ENCODE results near the gene ABITRAM. TPM values are rescaled to one million over a fixed set of nuclear protein-coding genes. Genes with fewer than 3 reads are reported as not detected.
"Not testable (repeated sequence)": the region's sequence is repeated elsewhere in the genome, so short reads cannot be mapped to it uniquely, and the experiment has no call there.

The ABITRAM gene
- total RNA-seq, 4 donors from 2014 or later, result 7.5 to 10.9 (median 8.1) TPM

DNA sequence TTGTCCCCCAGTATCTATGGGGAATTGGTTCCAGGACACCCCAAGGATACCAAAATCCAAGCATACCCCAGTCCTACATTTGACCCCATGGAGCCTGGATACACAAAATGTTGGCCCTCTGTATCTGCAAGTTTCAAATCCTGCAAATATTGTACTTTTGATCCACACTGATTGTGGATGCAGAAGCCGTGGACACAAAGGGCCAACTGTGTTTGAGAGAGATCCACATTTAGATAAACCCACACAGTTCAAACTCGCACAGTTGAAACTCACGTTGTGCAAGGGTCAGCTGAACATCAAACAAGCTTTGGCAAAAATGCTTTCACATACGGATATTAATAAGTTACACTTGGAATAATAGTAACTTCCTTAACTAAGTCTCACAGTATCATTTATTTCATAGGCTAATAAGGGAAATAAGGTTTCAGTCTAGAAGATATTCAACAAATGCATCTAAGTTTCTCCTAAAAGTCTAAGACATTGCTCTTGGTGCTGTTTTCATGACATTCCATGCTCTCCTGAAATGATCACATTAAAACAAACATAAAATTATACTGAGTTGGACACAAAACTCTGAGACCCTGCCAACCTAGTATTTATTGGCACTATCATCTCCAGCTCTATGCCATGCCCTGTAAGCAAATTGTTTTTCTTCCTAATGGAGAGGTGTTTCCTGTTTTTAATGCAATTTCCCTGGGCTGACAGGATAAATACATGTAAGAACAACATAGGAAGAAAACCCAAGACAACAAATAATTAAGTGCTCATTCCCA is 39.8 kb upstream of the ABITRAM start:
- DNase-seq (no peak), ATAC-seq (no peak)
- Histone ChIP-seq H3K27me3 (no peaks in the 10 kb centered on the region), H3K36me3 (peaks cover 0 to 96% of the 10 kb centered on the region in 2 donors), H3K27ac (no peak overlapping the region), H3K4me1 (no peaks in the 10 kb centered on the region), H3K9me3 (no peaks in the 10 kb centered on the region), H3K4me3 (no peak overlapping the region)
- intact Hi-C loops (cut with DNase I; ENCODE audit: low total_unique reads), result no loop called here
- TF ChIP-seq, protein P1, sequence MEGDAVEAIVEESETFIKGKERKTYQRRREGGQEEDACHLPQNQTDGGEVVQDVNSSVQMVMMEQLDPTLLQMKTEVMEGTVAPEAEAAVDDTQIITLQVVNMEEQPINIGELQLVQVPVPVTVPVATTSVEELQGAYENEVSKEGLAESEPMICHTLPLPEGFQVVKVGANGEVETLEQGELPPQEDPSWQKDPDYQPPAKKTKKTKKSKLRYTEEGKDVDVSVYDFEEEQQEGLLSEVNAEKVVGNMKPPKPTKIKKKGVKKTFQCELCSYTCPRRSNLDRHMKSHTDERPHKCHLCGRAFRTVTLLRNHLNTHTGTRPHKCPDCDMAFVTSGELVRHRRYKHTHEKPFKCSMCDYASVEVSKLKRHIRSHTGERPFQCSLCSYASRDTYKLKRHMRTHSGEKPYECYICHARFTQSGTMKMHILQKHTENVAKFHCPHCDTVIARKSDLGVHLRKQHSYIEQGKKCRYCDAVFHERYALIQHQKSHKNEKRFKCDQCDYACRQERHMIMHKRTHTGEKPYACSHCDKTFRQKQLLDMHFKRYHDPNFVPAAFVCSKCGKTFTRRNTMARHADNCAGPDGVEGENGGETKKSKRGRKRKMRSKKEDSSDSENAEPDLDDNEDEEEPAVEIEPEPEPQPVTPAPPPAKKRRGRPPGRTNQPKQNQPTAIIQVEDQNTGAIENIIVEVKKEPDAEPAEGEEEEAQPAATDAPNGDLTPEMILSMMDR (IDR thresholded peaks at IDR 0.05 in 4 of 5, conservative IDR thresholded peaks at IDR 0.05 in 1 of 5), result no peak
- no peak for TF ChIP-seq POLR2A (IDR thresholded peaks at IDR 0.05)
- in situ Hi-C loops (cut with MboI; ENCODE audit: low sequenced_read_pairs in 4 of 4), result no loop called here

DNA sequence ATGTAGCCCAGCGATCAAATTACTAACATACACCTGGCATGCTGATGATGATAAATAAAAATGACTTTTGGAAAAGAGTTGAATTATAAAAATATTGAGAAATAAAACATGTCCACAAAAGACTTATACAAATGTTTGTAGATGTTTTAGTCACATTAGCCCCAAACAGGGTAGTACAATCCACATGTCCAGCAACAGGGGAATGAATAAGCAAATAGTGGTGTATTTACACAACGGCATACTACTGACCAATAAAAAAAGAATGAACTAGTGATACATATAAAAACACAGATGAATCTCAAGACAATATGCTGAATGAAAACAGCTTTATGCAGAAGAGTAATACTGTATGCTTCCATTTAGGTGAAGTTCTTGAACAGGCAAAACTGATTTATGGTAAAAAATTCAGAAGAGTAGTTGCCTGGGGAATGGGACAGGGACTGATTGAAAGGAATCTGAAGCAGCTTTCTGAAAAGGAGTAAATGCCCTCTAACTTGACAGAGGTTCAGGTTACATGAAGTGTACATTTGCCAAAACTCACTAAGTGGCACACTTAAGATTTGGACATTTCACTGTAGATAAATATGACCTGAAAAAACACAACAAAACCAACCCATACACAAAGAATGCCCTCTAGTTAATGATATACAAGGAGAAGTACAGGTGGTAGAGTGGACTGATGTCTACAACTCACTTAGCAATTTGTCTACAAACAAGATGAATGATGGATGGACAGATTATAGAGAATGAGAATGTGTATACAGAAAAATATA is 36.7 kb upstream of the ABITRAM start:
- peaks cover 0 to 83% of the 10 kb centered on the region in 2 donors for H3K36me3 ChIP-seq
- H3K27me3 ChIP-seq, result no peaks in the 10 kb centered on the region
- TF ChIP-seq POLR2A (IDR thresholded peaks at IDR 0.05), result no peak
- TF ChIP-seq, protein P1 (IDR thresholded peaks at IDR 0.05 in 4 of 5, conservative IDR thresholded peaks at IDR 0.05 in 1 of 5), result no peak
- H3K4me1 ChIP-seq, result no peaks in the 10 kb centered on the region
- no peak for DNase-seq
- in situ Hi-C loops (cut with MboI; ENCODE audit: low sequenced_read_pairs in 4 of 4) (no loop called here), intact Hi-C loops (cut with DNase I; ENCODE audit: low total_unique reads) (no loop called here)
- H3K27ac ChIP-seq, result no peak overlapping the region
- no peaks in the 10 kb centered on the region for H3K9me3 ChIP-seq
- no peak overlapping the region for H3K4me3 ChIP-seq
- no peak for ATAC-seq

GRCh38 chr9:108899023-108899695 is 35.0 kb upstream of the ABITRAM start:
- H3K4me3 ChIP-seq; H3K9me3 ChIP-seq; H3K4me1 ChIP-seq; ATAC-seq; H3K27ac ChIP-seq; H3K27me3 ChIP-seq; DNase-seq; in situ Hi-C loops (cut with MboI; ENCODE audit: low sequenced_read_pairs in 4 of 4); intact Hi-C loops (cut with DNase I; ENCODE audit: low total_unique reads): not testable (repeated sequence)
- H3K36me3 ChIP-seq, result peaks cover 0 to 80% of the 10 kb centered on the region in 2 donors

GRCh38 chr9:108900176-108900575 is 34.0 kb upstream of the ABITRAM start:
- Histone ChIP-seq H3K4me3 (no peak overlapping the region), H3K4me1 (no peaks in the 10 kb centered on the region), H3K9me3 (no peaks in the 10 kb centered on the region), H3K36me3 (peaks cover 0 to 74% of the 10 kb centered on the region in 2 donors), H3K27ac (no peak overlapping the region), H3K27me3 (no peaks in the 10 kb centered on the region)
- ATAC-seq (no peak), DNase-seq (no peak)
- in situ Hi-C loops (cut with MboI; ENCODE audit: low sequenced_read_pairs in 4 of 4), result no loop called here
- TF ChIP-seq, protein P1 (IDR thresholded peaks at IDR 0.05 in 4 of 5, conservative IDR thresholded peaks at IDR 0.05 in 1 of 5), result no peak
- no peak for TF ChIP-seq POLR2A (IDR thresholded peaks at IDR 0.05)
- intact Hi-C loops (cut with DNase I; ENCODE audit: low total_unique reads), result no loop called here
